HCT116 (cell line): ENCODE data around the gene ABCE1. TPM values are rescaled to one million over a fixed set of nuclear protein-coding genes. Genes with fewer than 3 reads are reported as not detected.

Experiments used
- ATAC-seq: fragments of 200-7000 bp; cut with Tn5 transposase; 2 replicates; pipeline ENCODE4 v1.9.1; 2020; ENCODE audit warnings: mild to moderate bottlenecking, moderate library complexity
- BruUV-seq: library from RNA; stranded (reverse); fragments of 400-500 nt; replicated peaks from 2 replicates; lab custom pipeline; 2021; lab: Mats Ljungman, UMichigan
- CTCF ChIA-PET: fragments of 300-600 bp; sonication (Branson Sonifier 250); formaldehyde crosslinking; loops from one replicate; lab custom pipeline; 2021; ENCODE audit warnings: antibody characterized with exemption; lab: Charles Lee
- POLR2A ChIA-PET: fragments of 300-600, 350-600 bp; sonication (Branson Sonifier 250); formaldehyde crosslinking; loops from one replicate; lab custom pipeline; 2021; ENCODE audit warnings: antibody characterized with exemption; lab: Charles Lee
- RAD21 ChIA-PET, 2 experiments: fragments of 300-600 bp; sonication (Branson Sonifier 250); formaldehyde crosslinking; loops; one replicate each; lab custom pipeline; 2023; ENCODE audit warnings: low total read pairs in 2 of 2; ENCODE audit not compliant: uncharacterized antibody in 2 of 2, unreplicated experiment in 2 of 2, low non-redundant PET in 1 of 2; lab: Charles Lee
- DNase-seq: peaks from one replicate; pipeline ENCODE4 v3.0.0-alpha.2; 2010; ENCODE audit warnings: low read depth, low spot score
- H2AFZ ChIP-seq: fragments of 200-600 bp; shearing (Covaris generic), sonication (generic); 2 replicates; pipeline ENCODE4 v1.6.1; 2017; ENCODE audit warnings: low read depth, mixed run types, mixed read lengths, antibody characterized with exemption, low read length; ENCODE audit not compliant: poor library complexity, severe bottlenecking
- H3K27ac ChIP-seq: 2 replicates; pipeline ENCODE4 v1.5.1; 2012; ENCODE audit warnings: low read depth, low read length
- H3K27me3 ChIP-seq: fragments of 200-600 bp; sonication (generic); 2 replicates; pipeline ENCODE4 v1.6.1; 2016; ENCODE audit warnings: mixed run types, low read length, mixed read lengths; ENCODE audit not compliant: insufficient read depth
- H3K36me3 ChIP-seq, 2 experiments: fragments of 200-500 bp in 1 of 2; fragments of 200-600 bp in 1 of 2; sonication (Bioruptor generic) in 1 of 2; sonication (generic) in 1 of 2; 2 replicates each; pipeline versions ENCODE4 v1.5.1 to v1.6.1; 2014 to 2016; ENCODE audit warnings: low read length in 2 of 2, inconsistent platforms in 1 of 2, mixed read lengths in 1 of 2, mixed run types in 1 of 2; ENCODE audit not compliant: insufficient read depth in 2 of 2, control insufficient read depth in 1 of 2
- H3K4me1 ChIP-seq, 2 experiments: fragments of 200-600 bp in 1 of 2; sonication (generic) in 1 of 2; 2 replicates each; pipeline versions ENCODE4 v1.5.1 to v1.6.1; 2012 to 2017; ENCODE audit warnings: low read length in 2 of 2, inconsistent platforms in 1 of 2, mild to moderate bottlenecking in 1 of 2, mixed read lengths in 1 of 2, mixed run types in 1 of 2, moderate library complexity in 1 of 2; ENCODE audit not compliant: insufficient read depth in 2 of 2, control insufficient read depth in 1 of 2
- H3K4me2 ChIP-seq: fragments of 200-600 bp; sonication (generic); 2 replicates; pipeline ENCODE4 v1.6.1; 2017; ENCODE audit warnings: mixed run types, low read length, mixed read lengths
- H3K4me3 ChIP-seq, 2 experiments: fragments of 200-600 bp in 1 of 2; sonication (generic) in 1 of 2; replicated peaks in 1 of 2; 2 replicates each; pipeline ENCODE4 v1.5.1; 2011 to 2016; ENCODE audit warnings: low read length in 2 of 2, control low read depth in 1 of 2, low read depth in 1 of 2, mild to moderate bottlenecking in 1 of 2, mixed read lengths in 1 of 2, mixed run types in 1 of 2
- H3K79me2 ChIP-seq: fragments of 200-600 bp; sonication (generic); 2 replicates; pipeline ENCODE4 v1.6.1; 2017; ENCODE audit warnings: mild to moderate bottlenecking, mixed run types, low read length, moderate library complexity, mixed read lengths; ENCODE audit not compliant: insufficient read depth
- H3K9ac ChIP-seq: fragments of 200-600 bp; sonication (generic); 2 replicates; pipeline ENCODE4 v1.6.1; 2016; ENCODE audit warnings: low read length, mixed read lengths
- H3K9me2 ChIP-seq: fragments of 200-600 bp; sonication (generic), shearing (Covaris generic); 2 replicates; pipeline ENCODE4 v1.6.1; 2017; ENCODE audit warnings: mixed run types, mild to moderate bottlenecking, moderate library complexity; ENCODE audit not compliant: insufficient read depth
- H3K9me3 ChIP-seq, 2 experiments: fragments of 200-500 bp in 1 of 2; fragments of 200-600 bp in 1 of 2; sonication (Bioruptor generic) in 1 of 2; sonication (generic) in 1 of 2; 2 replicates each; pipeline ENCODE4 v1.6.1; 2014 to 2017; ENCODE audit warnings: low read length in 2 of 2, mixed read lengths in 2 of 2, inconsistent platforms in 1 of 2, low read depth in 1 of 2, mild to moderate bottlenecking in 1 of 2, mixed run types in 1 of 2, moderate library complexity in 1 of 2; ENCODE audit not compliant: control insufficient read depth in 1 of 2, insufficient read depth in 1 of 2
- H4K20me1 ChIP-seq: fragments of 200-600 bp; sonication (generic), shearing (Covaris generic); 2 replicates; pipeline ENCODE4 v1.6.1; 2017; ENCODE audit warnings: mixed run types, mild to moderate bottlenecking, moderate library complexity; ENCODE audit not compliant: insufficient read depth
- CBX3 ChIP-seq: IDR thresholded peaks from 2 replicates; pipeline ENCODE4 v1.6.1; 2012; ENCODE audit warnings: low read depth
- ELF1 ChIP-seq: IDR thresholded peaks from 2 replicates; pipeline ENCODE4 v1.6.1; 2012; ENCODE audit warnings: low read depth, borderline replicate concordance
- EZH2phosphoT487 ChIP-seq: fragments of 200-600 bp; IDR thresholded peaks from 2 replicates; pipeline ENCODE4 v1.6.1; 2018; ENCODE audit warnings: antibody characterized with exemption, borderline replicate concordance
- POLR2AphosphoS5 ChIP-seq: IDR thresholded peaks from 2 replicates; pipeline ENCODE4 v1.6.1; 2011; ENCODE audit warnings: mild to moderate bottlenecking, low read depth, low read length, moderate library complexity
- RAD21 ChIP-seq: IDR thresholded peaks from 2 replicates; pipeline ENCODE4 v1.6.1; 2012; ENCODE audit warnings: low read depth, mild to moderate bottlenecking
- SP1 ChIP-seq: IDR thresholded peaks from 2 replicates; pipeline ENCODE4 v1.6.1; 2012; ENCODE audit warnings: low read depth
- intact Hi-C: fragments of 100-400 bp; cut with micrococcal nuclease; formaldehyde crosslinking; loops from 2 replicates; pipeline ENCODE4 v1.10.0; 2022
- total RNA-seq: library from RNA; stranded (reverse); gene quantifications from one replicate; pipeline ENCODE4 v1.2.1, GENCODE V29; 2021; ENCODE audit not compliant: unreplicated experiment
- TF ChIP-seq, protein P1 (sequence below): IDR thresholded peaks from 2 replicates; pipeline ENCODE4 v1.6.1; 2012; ENCODE audit warnings: low read depth
- TF ChIP-seq, protein P2 (sequence below), 3 experiments: fragments of 200-600 bp in 1 of 3; sonication (generic) in 1 of 3; IDR thresholded peaks in 2 of 3; conservative IDR thresholded peaks in 1 of 3; 2 replicates each; pipeline ENCODE4 v1.5.1; 2012 to 2017; ENCODE audit warnings: low read depth in 2 of 3, low read length in 2 of 3, antibody characterized with exemption in 1 of 3, borderline replicate concordance in 1 of 3, control low read depth in 1 of 3, mild to moderate bottlenecking in 1 of 3, mixed read lengths in 1 of 3, mixed run types in 1 of 3, moderate library complexity in 1 of 3; ENCODE audit not compliant: insufficient read depth in 1 of 3

Gene ABCE1
- total RNA-seq, 1 experiment from 2014 or later = 145 TPM

DNA sequence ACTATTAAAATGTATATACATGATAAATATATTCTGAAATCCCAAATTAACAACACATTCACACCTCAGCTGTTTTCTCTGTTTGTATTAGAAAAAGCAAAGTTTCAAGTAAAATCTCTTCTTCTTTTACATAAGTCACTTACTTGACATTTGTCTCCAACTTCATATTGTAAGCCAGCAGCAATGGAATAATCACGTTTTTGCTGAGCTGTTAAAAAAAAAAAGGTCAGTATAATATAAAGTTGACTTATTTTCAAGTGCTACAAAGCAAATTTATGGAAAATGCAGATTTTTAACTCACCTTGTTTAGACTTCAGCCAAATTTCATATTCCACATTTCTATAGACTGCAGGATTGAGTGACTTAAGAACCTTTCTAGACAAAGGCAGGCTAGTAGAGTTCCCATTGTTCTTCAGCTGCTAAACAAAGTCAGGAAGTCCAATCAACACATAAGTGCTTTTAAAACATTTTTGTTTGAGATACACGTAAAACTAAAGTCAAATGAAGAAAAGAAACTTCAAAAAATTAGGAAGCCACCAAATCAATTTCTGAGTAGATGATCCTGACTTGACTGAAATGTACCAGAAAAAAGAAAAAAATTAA lies 57.3 kb downstream of the ABCE1 start:
- no TSS peak for BruUV-seq
- intact Hi-C loops = loop anchor here (2.0 kb wide), 2 partner anchors 453 to 461 kb away; no protein-coding TSS in a partner anchor
- Histone ChIP-seq H3K9me3 (no peaks in the 10 kb centered on the region), H3K27me3 (no peaks in the 10 kb centered on the region), H3K27ac (no peak overlapping the region), H3K36me3 (peaks cover 11 to 24% of the 10 kb centered on the region in 2 experiments; a peak in 3 of 4 replicates), H3K4me1 (no peaks in the 10 kb centered on the region), H3K9ac (no peak overlapping the region), H4K20me1 (no peaks in the 10 kb centered on the region), H2AFZ (no peak overlapping the region), H3K4me2 (no peak overlapping the region), H3K4me3 (no peak overlapping the region), H3K9me2 (no peaks in the 10 kb centered on the region), H3K79me2 (peaks cover 43% of the 10 kb centered on the region)
- ChIA-PET CTCF (interaction anchor here (0.7 to 1.5 kb wide), 3 partner anchors 13 to 461 kb away, joined by 3 to 4 read pairs (median 3); no protein-coding TSS in a partner anchor), POLR2A (no interaction called here), RAD21 (no interaction called here)
- no peak for ATAC-seq
- no peak for DNase-seq
- TF ChIP-seq RAD21 = no peak
- no peak for TF ChIP-seq CBX3
- TF ChIP-seq, protein P1, sequence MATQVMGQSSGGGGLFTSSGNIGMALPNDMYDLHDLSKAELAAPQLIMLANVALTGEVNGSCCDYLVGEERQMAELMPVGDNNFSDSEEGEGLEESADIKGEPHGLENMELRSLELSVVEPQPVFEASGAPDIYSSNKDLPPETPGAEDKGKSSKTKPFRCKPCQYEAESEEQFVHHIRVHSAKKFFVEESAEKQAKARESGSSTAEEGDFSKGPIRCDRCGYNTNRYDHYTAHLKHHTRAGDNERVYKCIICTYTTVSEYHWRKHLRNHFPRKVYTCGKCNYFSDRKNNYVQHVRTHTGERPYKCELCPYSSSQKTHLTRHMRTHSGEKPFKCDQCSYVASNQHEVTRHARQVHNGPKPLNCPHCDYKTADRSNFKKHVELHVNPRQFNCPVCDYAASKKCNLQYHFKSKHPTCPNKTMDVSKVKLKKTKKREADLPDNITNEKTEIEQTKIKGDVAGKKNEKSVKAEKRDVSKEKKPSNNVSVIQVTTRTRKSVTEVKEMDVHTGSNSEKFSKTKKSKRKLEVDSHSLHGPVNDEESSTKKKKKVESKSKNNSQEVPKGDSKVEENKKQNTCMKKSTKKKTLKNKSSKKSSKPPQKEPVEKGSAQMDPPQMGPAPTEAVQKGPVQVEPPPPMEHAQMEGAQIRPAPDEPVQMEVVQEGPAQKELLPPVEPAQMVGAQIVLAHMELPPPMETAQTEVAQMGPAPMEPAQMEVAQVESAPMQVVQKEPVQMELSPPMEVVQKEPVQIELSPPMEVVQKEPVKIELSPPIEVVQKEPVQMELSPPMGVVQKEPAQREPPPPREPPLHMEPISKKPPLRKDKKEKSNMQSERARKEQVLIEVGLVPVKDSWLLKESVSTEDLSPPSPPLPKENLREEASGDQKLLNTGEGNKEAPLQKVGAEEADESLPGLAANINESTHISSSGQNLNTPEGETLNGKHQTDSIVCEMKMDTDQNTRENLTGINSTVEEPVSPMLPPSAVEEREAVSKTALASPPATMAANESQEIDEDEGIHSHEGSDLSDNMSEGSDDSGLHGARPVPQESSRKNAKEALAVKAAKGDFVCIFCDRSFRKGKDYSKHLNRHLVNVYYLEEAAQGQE = no peak
- TF ChIP-seq, protein P2, sequence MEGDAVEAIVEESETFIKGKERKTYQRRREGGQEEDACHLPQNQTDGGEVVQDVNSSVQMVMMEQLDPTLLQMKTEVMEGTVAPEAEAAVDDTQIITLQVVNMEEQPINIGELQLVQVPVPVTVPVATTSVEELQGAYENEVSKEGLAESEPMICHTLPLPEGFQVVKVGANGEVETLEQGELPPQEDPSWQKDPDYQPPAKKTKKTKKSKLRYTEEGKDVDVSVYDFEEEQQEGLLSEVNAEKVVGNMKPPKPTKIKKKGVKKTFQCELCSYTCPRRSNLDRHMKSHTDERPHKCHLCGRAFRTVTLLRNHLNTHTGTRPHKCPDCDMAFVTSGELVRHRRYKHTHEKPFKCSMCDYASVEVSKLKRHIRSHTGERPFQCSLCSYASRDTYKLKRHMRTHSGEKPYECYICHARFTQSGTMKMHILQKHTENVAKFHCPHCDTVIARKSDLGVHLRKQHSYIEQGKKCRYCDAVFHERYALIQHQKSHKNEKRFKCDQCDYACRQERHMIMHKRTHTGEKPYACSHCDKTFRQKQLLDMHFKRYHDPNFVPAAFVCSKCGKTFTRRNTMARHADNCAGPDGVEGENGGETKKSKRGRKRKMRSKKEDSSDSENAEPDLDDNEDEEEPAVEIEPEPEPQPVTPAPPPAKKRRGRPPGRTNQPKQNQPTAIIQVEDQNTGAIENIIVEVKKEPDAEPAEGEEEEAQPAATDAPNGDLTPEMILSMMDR (IDR thresholded peaks at IDR 0.05 in 2 of 3, conservative IDR thresholded peaks at IDR 0.05 in 1 of 3; ENCODE audit: borderline replicate concordance in 1 of 3, insufficient read depth in 1 of 3, low read depth in 2 of 3, low read length in 2 of 3) = no peak
- TF ChIP-seq SP1 = no peak
- TF ChIP-seq ELF1 = no peak
- TF ChIP-seq EZH2phosphoT487 = no peak
- no peak for TF ChIP-seq POLR2AphosphoS5
